GM21360 (cell line): ENCODE results near the gene ERRFI1.
A peak's percentile ranks its signal among the peaks of the same experiment; 100 is the strongest.
"Not testable (repeated sequence)": the region's sequence is repeated elsewhere in the genome, so short reads cannot be mapped to it uniquely, and the experiment has no call there.

ENCODE experiments used
- ATAC-seq: cut with Tn5 transposase; IDR thresholded peaks from one replicate; pipeline ENCODE4 v1.9.1; 2021; ENCODE audit warnings: mild to moderate bottlenecking, moderate library complexity; ENCODE audit not compliant: unreplicated experiment

ERRFI1 gene

DNA sequence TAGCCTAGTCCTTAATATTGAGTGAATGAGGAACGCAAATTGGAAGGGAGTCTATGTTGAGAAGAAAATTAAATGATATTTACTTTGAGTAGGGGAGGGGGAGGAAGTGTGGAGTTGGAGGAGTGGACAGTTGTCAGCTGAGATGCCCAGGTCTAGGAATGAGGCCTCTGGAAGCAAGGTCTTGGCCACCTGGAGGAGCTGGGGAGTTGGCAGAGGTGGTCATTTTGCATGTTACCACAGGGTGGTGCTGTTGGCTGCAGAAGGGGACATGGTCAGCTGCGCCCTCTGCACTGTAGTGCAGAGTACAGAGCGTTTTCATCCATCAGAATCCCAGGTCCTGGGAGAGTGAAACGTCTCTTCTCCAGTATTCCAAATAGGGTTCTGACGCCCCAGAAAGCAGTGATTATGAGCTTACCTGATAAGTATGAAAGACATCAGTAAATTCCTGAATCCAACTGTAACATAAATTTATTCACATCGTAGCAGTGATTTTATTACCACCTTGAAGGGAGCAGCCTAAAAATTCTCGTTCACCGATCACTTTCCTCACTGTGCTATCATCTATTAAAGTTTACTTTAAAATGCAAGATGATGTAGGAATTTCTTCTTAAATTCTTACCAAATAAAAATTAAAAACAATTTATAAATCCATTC is 50.8 kb downstream of the ERRFI1 start:
- ATAC-seq, result no peak

DNA sequence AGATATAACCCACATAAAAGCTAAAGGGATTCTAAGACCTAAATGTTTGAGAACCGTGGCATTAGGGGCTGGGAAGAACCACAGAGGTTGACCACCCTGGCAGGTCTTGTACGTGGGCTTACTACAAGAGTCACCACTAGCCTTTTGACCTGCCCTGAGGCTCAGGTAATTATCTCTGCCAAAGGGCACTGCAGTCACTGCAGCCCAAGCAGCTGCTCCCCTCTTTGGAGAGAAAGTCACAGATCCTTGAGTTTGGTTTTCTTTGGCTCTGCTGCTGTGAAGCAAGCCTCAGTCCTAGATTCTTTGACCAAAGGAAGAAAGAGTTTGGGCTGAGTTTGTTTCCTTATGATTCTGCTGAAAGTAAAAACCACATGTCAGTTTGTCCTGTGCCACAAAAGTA is 53.0 kb downstream of the ERRFI1 start:
- ATAC-seq, result no peak

DNA sequence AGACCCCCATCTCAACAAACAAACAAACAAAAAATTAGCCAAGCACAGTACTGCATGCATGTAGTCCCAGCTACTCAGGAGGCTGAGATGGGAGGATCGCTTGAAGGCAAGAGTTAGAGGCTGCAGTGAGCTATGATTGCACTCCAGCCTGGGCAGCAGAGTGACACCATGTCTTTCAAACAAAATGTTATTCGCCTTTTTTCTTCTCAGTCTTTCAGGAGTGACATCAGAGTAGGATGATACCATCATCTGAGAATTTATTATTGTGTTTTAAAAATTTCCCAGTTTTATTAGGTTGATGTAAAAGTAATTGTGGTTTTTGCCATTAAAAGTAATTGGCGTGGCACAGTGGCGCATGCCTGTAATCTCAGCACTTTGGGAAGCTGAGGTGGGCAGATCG is 53.8 kb downstream of the ERRFI1 start:
- no peak for ATAC-seq

DNA sequence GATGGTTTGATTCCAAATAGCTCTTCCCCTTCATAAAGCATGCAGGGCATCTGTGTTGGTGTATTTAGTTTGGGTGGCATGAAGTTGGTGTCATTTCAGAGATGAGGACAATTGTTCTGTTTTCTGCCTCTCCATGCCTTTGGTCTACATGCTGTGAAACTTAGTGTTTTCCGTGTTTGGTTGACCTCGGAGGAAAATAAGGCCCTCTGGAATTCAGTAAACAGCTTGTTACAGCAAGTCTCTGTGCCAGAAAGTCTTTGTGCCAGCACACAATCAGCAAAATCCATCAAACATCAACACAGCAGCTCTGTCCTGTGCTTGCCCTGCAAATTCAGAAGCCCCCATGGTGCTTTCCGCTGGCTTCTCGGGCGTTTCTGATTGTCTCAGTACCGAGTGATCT is 55.1 kb downstream of the ERRFI1 start:
- ATAC-seq, result no peak

DNA sequence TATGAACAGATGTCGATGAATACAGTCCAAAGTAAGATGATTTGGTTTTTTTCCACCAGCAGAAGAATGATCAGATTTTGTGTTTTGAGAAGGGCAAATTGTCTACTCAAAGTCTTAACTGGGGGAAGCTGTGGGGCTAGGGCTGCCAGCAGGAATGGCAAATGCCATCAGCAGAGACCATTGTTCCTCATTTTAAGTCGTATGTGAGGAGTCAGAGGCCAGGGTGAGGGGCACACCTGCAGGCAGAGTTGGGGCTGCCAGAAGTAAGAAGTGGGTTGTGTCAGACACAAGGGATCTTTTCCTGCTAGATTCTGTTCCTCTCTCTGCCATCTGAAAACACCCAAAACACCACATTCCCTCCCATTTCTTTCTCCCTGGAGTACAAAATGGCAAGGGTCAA is 55.9 kb downstream of the ERRFI1 start:
- ATAC-seq, result no peak

DNA sequence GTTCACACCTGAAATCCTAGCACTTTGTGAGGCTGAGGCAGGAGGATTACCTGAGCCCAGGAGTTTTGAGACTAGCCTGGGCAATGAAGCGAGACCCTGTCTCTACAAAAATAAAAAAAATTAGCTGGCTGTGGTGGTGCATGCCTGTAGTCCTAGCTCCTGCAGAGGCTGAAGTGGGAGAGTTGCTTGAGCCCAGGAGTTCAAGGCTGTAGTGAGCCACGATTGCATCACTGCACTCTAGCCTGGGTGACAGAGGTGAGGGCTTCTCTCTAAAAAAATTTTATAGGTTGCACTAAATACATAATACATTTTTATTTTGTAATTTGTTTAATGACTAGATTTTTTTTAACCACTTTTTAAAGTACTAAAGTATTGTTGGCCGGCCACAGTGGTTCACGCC is 58.5 kb downstream of the ERRFI1 start:
- no peak for ATAC-seq

DNA sequence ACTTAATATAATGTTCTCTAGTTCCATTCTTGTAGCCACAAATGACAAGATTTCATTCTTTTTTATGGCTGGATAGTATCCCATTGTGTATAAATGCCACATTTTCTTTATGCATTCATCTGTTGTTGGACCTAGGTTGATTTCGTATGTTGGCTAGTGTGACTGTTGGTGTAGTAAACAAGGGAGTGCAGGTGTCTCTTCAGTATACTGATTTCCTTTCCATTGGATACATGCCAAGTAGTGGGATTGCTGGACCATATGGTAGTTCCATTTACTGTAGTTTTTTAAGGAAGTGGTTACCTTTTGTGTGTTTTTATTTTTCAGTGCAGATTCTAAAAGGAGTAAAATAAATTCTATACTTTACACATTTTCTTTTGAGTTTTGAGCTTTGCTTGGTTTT is 58.9 kb downstream of the ERRFI1 start:
- no peak for ATAC-seq

DNA sequence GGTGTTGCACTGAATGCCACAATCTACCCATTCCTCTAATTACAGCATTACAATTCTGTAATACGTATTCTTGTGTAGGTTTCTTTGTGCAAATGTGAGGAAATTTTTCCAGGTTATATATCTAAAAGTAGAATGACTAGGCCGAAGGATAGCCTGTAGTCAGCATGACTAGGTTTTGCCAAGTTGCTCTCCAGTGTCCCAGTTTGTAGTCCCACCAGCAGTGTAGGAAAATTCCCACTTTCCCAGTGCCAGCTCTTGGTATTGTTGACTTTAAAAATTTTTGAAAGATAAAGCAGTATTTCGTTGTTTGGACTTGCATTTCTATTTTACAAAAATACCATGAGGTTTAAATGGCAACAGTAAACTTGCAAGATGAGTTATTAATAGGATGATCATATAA is 61.6 kb downstream of the ERRFI1 start:
- ATAC-seq, result no peak

DNA sequence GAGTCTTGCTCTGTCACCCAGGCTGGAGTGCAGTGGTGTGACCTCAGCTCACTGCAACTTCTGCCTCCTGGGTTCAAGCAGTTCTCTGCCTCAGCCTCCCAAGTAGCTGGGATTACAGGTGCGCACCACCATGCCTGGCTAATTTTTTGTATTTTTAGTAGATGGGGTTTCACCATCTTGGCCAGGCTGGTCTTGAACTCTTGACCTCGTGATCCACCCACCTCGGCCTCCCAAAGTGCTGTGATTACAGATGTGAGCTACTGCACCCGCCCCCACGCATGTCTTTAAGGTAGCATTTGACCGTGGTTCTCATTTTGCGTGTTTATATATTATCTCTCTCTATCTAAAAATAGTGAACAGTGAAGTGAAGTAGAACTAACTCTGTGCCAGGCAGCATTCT is 62.3 kb downstream of the ERRFI1 start:
- ATAC-seq, result not testable (repeated sequence)

DNA sequence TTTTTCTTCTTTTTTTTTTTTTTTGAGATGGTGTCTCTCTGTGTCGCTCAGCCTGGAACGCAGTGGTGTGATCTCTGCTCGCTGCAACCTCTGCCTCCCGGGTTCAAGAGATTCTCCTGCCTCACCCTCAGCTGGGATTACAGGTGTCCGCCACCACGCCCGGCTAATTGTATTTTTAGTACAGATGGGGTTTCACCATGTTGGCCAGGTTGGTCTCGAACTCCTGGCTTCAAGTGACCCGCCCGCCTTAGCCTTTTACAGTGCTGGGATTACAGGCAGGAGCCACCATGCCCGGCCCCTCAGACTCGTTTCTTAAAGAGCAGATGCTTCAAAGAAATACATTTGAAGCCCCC is 62.8 kb downstream of the ERRFI1 start:
- ATAC-seq, result not testable (repeated sequence)

DNA sequence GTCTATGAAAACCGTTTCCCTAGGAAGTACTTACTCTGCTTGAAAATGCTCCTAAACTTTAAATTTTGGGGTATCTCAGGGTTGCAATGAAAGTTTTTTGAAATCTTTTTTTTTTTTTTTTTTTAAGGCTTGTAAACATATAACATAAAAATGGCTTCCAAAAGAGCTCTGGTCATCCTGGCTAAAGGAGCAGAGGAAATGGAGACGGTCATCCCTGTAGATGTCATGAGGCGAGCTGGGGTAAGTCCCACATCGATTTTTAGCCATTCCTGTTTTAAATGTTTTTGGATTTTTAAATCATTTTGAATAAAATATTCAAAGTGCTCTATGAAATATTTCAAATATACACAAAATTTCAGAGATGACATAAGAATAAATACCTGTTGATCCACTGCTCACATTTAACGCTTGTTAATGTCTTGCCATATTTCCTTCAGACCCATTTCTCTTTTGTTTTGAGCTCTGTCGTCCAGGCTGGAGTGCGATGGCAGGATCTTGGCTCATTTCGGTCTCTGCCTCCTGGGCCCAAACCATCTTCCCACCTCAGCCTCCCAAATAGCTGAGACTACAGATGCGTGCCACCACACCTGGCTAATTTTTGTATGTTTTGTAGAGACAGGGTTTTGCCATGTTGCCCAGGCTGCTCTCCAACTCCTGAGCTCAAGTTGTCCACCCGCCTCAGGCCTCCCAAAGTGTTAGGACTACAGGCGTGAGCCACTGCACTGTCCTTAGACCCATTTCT is 63.3 kb downstream of the ERRFI1 start:
- ATAC-seq, result no peak

DNA sequence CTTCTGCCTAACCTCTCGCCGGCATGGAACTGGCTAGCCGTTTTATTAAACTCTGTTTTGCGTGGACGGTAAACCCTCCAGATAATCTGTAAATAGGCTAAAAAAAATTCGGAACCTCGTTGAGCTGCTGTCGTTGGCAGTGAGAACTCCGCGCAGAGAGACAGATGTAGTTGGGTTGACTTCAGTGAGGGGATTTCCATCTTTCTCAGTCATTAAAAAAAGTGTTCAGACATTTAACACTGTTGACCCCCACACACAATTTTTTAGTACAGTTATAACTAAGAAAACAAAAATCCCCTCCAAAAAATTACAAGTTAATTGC is 64.1 kb downstream of the ERRFI1 start:
- peak; percentile 1 for ATAC-seq
